DMS79 (cell line): ENCODE results near the gene IRGQ.
"Not testable (repeated sequence)": the region's sequence is repeated elsewhere in the genome, so short reads cannot be mapped to it uniquely, and the experiment has no call there.

Experiments used
- DNase-seq: peaks from one replicate; lab custom pipeline; 2025; lab: John Stamatoyannopoulos, UW

IRGQ gene

GRCh38 chr19:43574424-43575155 lies 21.3 kb downstream of the IRGQ start:
- DNase-seq: no peak

- DNase-seq: no peak
Observed at GRCh38 chr19:43572171-43572588, 23.8 kb downstream of the IRGQ start.

- no peak for DNase-seq
Observed at GRCh38 chr19:43570174-43570791, 25.7 kb downstream of the IRGQ start.

- no peak for DNase-seq
Observed at GRCh38 chr19:43569657-43570056, 26.3 kb downstream of the IRGQ start.

- DNase-seq: peak; percentile 51
Observed at GRCh38 chr19:43564800-43565199, 31.1 kb downstream of the IRGQ start.

GRCh38 chr19:43563816-43564457 lies 32.0 kb downstream of the IRGQ start:
- DNase-seq: no peak

GRCh38 chr19:43562698-43563241 lies 33.2 kb downstream of the IRGQ start:
- DNase-seq: no peak

GRCh38 chr19:43562226-43562697 lies 33.7 kb downstream of the IRGQ start:
- DNase-seq: no peak

GRCh38 chr19:43561139-43561970 lies 34.6 kb downstream of the IRGQ start:
- DNase-seq: no peak

GRCh38 chr19:43560687-43561086 lies 35.2 kb downstream of the IRGQ start:
- no peak for DNase-seq

GRCh38 chr19:43555185-43555770 lies 40.7 kb downstream of the IRGQ start:
- DNase-seq: no peak

GRCh38 chr19:43554317-43554895 lies 41.5 kb downstream of the IRGQ start:
- no peak for DNase-seq

GRCh38 chr19:43553656-43554055 lies 42.3 kb downstream of the IRGQ start:
- DNase-seq: no peak

- DNase-seq: no peak
Observed at GRCh38 chr19:43552616-43553015, 43.3 kb downstream of the IRGQ start.

GRCh38 chr19:43552198-43552450 lies 43.8 kb downstream of the IRGQ start:
- no peak for DNase-seq

GRCh38 chr19:43551399-43552197 lies 44.3 kb downstream of the IRGQ start:
- no peak for DNase-seq

- DNase-seq: no peak
Observed at GRCh38 chr19:43548706-43549105, 47.2 kb downstream of the IRGQ start.

- DNase-seq: not testable (repeated sequence)
Observed at GRCh38 chr19:43547926-43548325, 48.0 kb downstream of the IRGQ start.

GRCh38 chr19:43546581-43546980 lies 49.4 kb downstream of the IRGQ start:
- no peak for DNase-seq

- no peak for DNase-seq
Observed at GRCh38 chr19:43545981-43546380, 50.0 kb downstream of the IRGQ start.

- DNase-seq: no peak
Observed at GRCh38 chr19:43545276-43545675, 50.7 kb downstream of the IRGQ start.
